ENCODE results near the gene PRPH. TPM values are rescaled to one million over a fixed set of nuclear protein-coding genes. Genes with fewer than 3 reads are reported as not detected.

The PRPH gene
- total RNA-seq, 6 experiments from 2014 or later: not detected

- WGBS (ENCODE audit: insufficient coverage, low coverage, low lambda C conversion rate, missing lambda C conversion rate): 23% methylated on average over 9 of the region's 15 CpGs
- DNase-seq (peak in 1 of 3 donors; percentile 13), ATAC-seq (peak in 3 of 4 donors; percentile 2 to 48 (median 6))
- TF ChIP-seq CTCF (IDR thresholded peaks at IDR 0.05) (no peak), POLR2A (IDR thresholded peaks at IDR 0.05) (no peak)
- Histone ChIP-seq H3K4me1 (peaks cover 0 to 46% (median 16%) of the 10 kb centered on the region in 4 donors), H3K9me3 (no peaks in the 10 kb centered on the region), H3K4me3 (peak overlapping the region; percentile 31 to 74 (median 66)), H3K27me3 (no peaks in the 10 kb centered on the region), H3K36me3 (no peaks in the 10 kb centered on the region), H3K27ac (peak overlapping the region in 1 of 3 donors; percentile 26)
- intact Hi-C loops (cut with DNase I): no loop called here
Observed at GRCh38 chr12:49344486-49345050, 49.6 kb downstream of the PRPH start.

DNA sequence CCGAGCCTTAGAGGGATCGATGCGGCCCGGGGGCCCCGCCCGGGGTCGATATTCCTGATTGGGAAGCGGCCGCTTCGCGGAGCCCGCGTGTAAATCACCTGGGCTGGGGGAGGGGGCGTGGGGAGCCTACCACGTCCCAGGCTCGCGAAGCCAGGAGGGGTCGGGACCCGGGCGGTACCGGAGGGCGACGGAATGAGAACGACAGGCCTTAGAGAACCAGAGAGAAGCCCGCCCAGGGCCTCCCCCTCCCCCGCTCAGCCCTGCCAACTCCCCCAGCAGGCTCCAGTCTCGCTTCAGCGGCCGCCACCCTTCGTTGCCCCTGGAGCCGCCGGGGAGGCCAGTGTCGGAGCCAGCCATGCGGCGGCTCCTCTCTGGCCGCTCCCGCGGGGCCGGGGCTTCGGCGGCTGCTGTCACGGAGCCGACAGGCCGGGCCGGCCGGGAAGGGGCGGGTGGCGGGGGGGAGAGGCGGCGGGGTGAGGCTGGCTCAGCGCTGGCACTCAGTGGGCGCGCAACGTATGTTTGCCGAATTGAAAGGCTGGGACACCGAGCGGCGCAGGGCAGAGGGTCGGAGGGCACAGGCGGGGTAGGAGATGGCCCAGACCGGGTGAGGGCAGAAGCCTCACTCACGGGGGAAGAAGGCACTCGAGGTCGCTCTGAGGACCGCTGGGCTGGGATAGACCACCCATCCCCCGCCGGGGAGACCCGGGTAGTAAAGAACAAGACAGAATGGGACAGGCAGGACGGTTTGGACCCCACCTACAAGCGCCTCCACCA, 50.3 kb downstream of the PRPH start:
- Histone ChIP-seq H3K4me1 (peaks cover 0 to 53% (median 19%) of the 10 kb centered on the region in 4 donors), H3K36me3 (no peaks in the 10 kb centered on the region), H3K27me3 (no peaks in the 10 kb centered on the region), H3K27ac (peak overlapping the region in 1 of 3 donors; percentile 26), H3K9me3 (no peaks in the 10 kb centered on the region), H3K4me3 (peak overlapping the region; percentile 31 to 74 (median 66))
- TF ChIP-seq POLR2A (IDR thresholded peaks at IDR 0.05) (no peak), CTCF (IDR thresholded peaks at IDR 0.05) (no peak)
- 8% methylated on average over 14 of the region's 70 CpGs for WGBS (ENCODE audit: insufficient coverage, low coverage, low lambda C conversion rate, missing lambda C conversion rate)
- DNase-seq (peak in 2 of 3 donors; percentile 63 to 64), ATAC-seq (peak; percentile 3 to 36 (median 10))
- intact Hi-C loops (cut with DNase I): no loop called here

DNA sequence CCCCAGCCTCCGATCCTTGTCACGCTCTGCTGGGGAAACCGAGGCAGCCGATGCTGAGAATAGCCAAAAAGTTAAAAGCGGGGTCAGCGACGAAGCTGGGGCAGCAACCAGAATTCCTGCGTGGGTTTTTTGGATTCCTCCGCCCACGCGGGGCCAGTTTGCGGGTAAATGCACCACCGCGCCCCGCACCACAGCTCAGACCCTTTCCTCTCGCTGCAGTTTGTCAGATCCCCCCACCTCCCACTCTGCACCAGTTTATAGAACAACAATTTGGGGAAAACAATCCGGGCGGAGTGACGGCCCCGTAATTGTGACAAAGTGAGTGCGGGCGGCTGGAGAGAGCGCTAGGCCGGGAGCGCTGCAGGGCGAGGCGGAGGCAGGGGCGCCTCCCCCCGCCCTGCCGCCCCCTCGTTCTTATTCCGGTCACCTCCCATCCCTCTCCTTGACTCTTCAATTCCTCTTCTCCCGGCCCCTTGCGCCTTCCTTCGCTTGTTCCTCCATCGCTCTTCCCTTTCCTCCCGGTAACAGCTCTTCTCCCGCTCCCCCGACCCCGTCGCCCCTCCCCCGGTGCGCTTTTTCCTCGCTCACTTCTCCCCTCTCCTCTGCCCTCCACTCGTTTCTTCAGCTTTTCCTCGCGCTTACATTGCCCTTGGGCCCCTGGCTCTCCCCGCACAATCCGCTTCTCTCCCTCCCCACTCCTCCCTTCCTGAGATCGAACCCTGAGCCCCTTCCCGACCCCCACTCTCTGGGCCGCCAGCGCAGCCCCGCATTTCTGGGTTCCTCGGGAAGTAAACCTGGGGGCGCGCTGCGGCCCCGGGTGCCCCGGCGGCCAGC, 51.1 kb downstream of the PRPH start:
- Histone ChIP-seq H3K4me3 (peak overlapping the region; percentile 31 to 74 (median 66)), H3K27me3 (no peaks in the 10 kb centered on the region), H3K4me1 (peaks cover 0 to 58% (median 19%) of the 10 kb centered on the region in 4 donors), H3K9me3 (no peaks in the 10 kb centered on the region), H3K36me3 (peaks cover 0 to 1% (median under 1%) of the 10 kb centered on the region in 4 donors), H3K27ac (peak overlapping the region in 1 of 3 donors; percentile 26)
- 1% methylated on average over 58 of the region's 61 CpGs for WGBS (ENCODE audit: insufficient coverage, low coverage, low lambda C conversion rate, missing lambda C conversion rate)
- no peak for ATAC-seq
- intact Hi-C loops (cut with DNase I): no loop called here
- DNase-seq: peak in 1 of 3 donors; percentile 31
- no peak for TF ChIP-seq CTCF (IDR thresholded peaks at IDR 0.05)
- no peak for TF ChIP-seq POLR2A (IDR thresholded peaks at IDR 0.05)

- Histone ChIP-seq H3K9me3 (no peaks in the 10 kb centered on the region), H3K27me3 (no peaks in the 10 kb centered on the region), H3K36me3 (peaks cover 0 to 9% (median 4%) of the 10 kb centered on the region in 4 donors), H3K4me1 (peaks cover 0 to 58% (median 19%) of the 10 kb centered on the region in 4 donors), H3K27ac (peak within 1 kb of the TSS in 1 of 3 donors; percentile 26), H3K4me3 (peak within 1 kb of the TSS; percentile 31 to 74 (median 66))
- TF ChIP-seq POLR2A (IDR thresholded peaks at IDR 0.05) (no peak), CTCF (IDR thresholded peaks at IDR 0.05) (no peak)
- intact Hi-C loops (cut with DNase I): no loop called here
- WGBS (ENCODE audit: insufficient coverage, low coverage, low lambda C conversion rate, missing lambda C conversion rate): 2% methylated on average over 27 of the region's 47 CpGs
- peak in 2 of 3 donors; percentile 50 to 56 for DNase-seq
- peak in 2 of 4 donors; percentile 3 to 7 for ATAC-seq
Observed at GRCh38 chr12:49346659-49347310, 51.8 kb downstream of the PRPH start, which contains the start of gene DNAJC22. Gene DNAJC22 (plus strand): TSS chr12:49346888. CDS start chr12:49348873, 1,985 bp downstream.
